Ovary (tissue), 9 donors: Measurements from ENCODE around the gene STX16. TPM values are rescaled to one million over a fixed set of nuclear protein-coding genes. Genes with fewer than 3 reads are reported as not detected.

Source experiments
- DNase-seq, 5 donors: peaks; one replicate each; pipeline ENCODE4 v3.0.0-alpha.2; 2019 to 2020
- H3K27ac ChIP-seq, 2 donors: fragments of 200-600 bp; one replicate each; pipeline versions ENCODE4 v1.5.1 to v1.8.0; 2019 to 2022
- H3K27me3 ChIP-seq: fragments of 200-600 bp; one replicate; pipeline ENCODE4 v1.8.0; 2022
- H3K36me3 ChIP-seq: fragments of 200-600 bp; sonication (generic); one replicate; pipeline ENCODE4 v1.5.1; 2019
- H3K4me1 ChIP-seq: one replicate; pipeline ENCODE4 v1.8.1; 2013; ENCODE audit warnings: mild to moderate bottlenecking, moderate library complexity; ENCODE audit not compliant: insufficient read depth
- H3K4me3 ChIP-seq: fragments of 200-600 bp; sonication (generic); one replicate; pipeline ENCODE4 v1.5.1; 2017
- H3K9me3 ChIP-seq, 2 donors: fragments of 200-600 bp in 1 of 2; sonication (generic) in 1 of 2; one replicate each; pipeline versions ENCODE4 v1.5.1 to v1.8.1; 2013 to 2019; ENCODE audit warnings: mild to moderate bottlenecking in 1 of 2, moderate library complexity in 1 of 2
- EP300 ChIP-seq: sonication (generic); formaldehyde crosslinking; IDR thresholded peaks from one replicate; pipeline ENCODE4 v1.6.1; 2017; ENCODE audit warnings: antibody characterized with exemption
- POLR2A ChIP-seq: fragments of 450-650 bp; IDR thresholded peaks from one replicate; pipeline ENCODE4 v1.6.1; 2017; ENCODE audit warnings: antibody characterized with exemption, mild to moderate bottlenecking, moderate library complexity
- WGBS, 3 donors: extraction: QIAGEN DNeasy Blood & Tissue Kit in 1 of 3; methylation state at CpG; one replicate each; pipeline versions ENCODE4 v1.1.5 to v1.1.7; 2013 to 2017; 5-methylcytosine and 5-hydroxymethylcytosine counted together
- intact Hi-C, 4 donors: fragments of 100-400 bp; cut with DNase I; formaldehyde crosslinking; loops; one replicate each; pipeline versions ENCODE4 v1.11.0 to v1.15.1; 2022 to 2023
- polyA plus RNA-seq, 2 donors: library from polyadenylated mRNA; stranded (reverse); fragments of 200-250 nt in 1 of 2; fragments of 350-450 nt in 1 of 2; fragmentation: Illumina TruSeq in 1 of 2; extraction: RNeasy Lipid Tissue Mini Kit (QIAGEN cat#74804) in 1 of 2; gene quantifications; one replicate each; pipeline ENCODE4 v1.2.3, GENCODE V29; 2013 to 2014
- total RNA-seq, 7 donors: library from RNA; depleted of rRNA in 2 of 7; stranded (reverse); fragments of >200 nt in 2 of 7; fragmentation: NEBNext Ultra II Directional in 3 of 7; extraction: Animal tissue kit (Norgen Biotek cat#: 25700) in 3 of 7; gene quantifications; one replicate each; pipeline versions ENCODE4 v1.1.0 to v1.2.4, GENCODE V29; 2016 to 2023
- TF ChIP-seq, protein P1 (sequence below), 3 donors: fragments of 450-650 bp in 2 of 3; fragments of 200-600 bp in 1 of 3; IDR thresholded peaks; one replicate each; pipeline versions ENCODE4 v1.5.1 to v1.8.0; 2016 to 2022; ENCODE audit warnings: antibody characterized with exemption in 3 of 3, mild to moderate bottlenecking in 1 of 3
- donor health status: DM: no; HTN: no; CAD: no; lungs with moderate emphysema.
- donor health status: DM: no; HTN: no; CAD: no.
- donor health status: Bipolar disorder and iron deficiency.
- donor health status: DM: yes; HTN: yes; CAD: no.
- donor health status: DM: no; HTN: no; CAD: no.
- donor health status: DM: yes; HTN: yes; CAD: no.

The STX16 gene
- total and polyA plus RNA-seq, 9 donors, result 31.9 to 55.8 (median 46.5) TPM

DNA sequence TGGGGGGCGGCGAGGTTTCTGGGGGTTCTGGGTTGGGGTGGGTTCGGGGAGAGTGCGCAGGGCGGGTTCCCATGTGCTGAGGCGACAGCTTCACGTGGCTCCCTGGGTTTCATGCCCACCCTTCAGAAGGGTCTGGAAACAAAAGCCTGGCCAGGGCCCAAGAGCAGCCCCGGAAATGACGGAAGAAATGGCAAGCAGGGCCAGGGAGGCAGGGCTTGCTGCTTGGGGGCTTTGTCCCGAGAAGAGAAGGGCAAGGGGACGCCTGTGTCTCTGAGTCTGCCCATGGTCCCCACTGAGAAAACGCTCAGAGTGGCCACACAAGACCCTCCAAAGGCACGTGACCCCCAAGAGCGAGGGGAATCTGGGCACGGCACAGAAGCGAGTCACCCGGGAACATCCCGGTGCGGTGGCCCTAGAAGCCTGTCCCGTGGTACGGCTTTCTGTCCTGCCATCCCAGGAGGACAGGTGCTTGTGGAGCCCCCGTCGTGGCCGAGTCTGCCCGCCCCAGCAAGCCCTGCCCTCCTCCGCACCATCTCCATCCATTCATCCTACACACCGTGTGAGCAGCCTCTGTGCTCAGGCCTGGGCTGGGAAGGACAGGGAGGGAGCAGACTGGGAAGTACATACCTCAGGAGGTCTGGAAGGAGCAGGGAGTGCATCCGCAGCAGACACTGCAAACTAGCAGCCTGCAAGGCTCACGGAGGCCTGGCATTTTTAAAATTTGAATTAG is 50.5 kb downstream of the STX16 start:
- 92 to 93% (median 92%) methylated on average over 29 of the region's 29 CpGs for WGBS, 3 donors
- Histone ChIP-seq H3K27ac (no peak overlapping the region), H3K4me3 (no peak overlapping the region), H3K4me1 (no peaks in the 10 kb centered on the region), H3K36me3 (no peaks in the 10 kb centered on the region), H3K9me3 (no peaks in the 10 kb centered on the region), H3K27me3 (no peaks in the 10 kb centered on the region)
- intact Hi-C loops, result no loop called here
- peak in 2 of 5 donors; percentile 13 to 33 for DNase-seq
- TF ChIP-seq, protein P1, sequence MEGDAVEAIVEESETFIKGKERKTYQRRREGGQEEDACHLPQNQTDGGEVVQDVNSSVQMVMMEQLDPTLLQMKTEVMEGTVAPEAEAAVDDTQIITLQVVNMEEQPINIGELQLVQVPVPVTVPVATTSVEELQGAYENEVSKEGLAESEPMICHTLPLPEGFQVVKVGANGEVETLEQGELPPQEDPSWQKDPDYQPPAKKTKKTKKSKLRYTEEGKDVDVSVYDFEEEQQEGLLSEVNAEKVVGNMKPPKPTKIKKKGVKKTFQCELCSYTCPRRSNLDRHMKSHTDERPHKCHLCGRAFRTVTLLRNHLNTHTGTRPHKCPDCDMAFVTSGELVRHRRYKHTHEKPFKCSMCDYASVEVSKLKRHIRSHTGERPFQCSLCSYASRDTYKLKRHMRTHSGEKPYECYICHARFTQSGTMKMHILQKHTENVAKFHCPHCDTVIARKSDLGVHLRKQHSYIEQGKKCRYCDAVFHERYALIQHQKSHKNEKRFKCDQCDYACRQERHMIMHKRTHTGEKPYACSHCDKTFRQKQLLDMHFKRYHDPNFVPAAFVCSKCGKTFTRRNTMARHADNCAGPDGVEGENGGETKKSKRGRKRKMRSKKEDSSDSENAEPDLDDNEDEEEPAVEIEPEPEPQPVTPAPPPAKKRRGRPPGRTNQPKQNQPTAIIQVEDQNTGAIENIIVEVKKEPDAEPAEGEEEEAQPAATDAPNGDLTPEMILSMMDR (IDR thresholded peaks at IDR 0.05), result no peak
- TF ChIP-seq EP300 (no peak), POLR2A (no peak)

DNA sequence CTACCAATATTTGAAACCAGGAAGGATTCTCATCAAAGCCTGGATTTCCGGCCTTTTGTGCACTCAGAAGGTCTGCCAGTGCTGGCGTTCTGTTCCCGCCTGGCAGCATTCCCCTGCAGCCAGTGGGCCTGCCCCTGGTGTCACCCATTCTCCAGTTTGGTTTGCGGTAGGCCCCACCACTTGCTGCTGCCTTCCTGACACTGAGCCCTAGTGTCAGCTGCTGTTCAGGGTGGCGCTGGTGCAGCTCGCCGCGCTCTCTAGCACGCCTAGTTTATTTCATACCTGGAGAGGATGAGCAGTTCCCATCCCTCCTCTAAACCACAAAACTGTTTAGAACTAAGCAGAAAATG is 51.1 kb downstream of the STX16 start:
- H3K27me3 ChIP-seq, result no peaks in the 10 kb centered on the region
- intact Hi-C loops, result no loop called here
- no peak overlapping the region for H3K4me3 ChIP-seq
- TF ChIP-seq, protein P1 (IDR thresholded peaks at IDR 0.05), result no peak
- no peak for TF ChIP-seq EP300
- TF ChIP-seq POLR2A, result no peak
- peak in 3 of 5 donors; percentile 3 to 14 (median 7) for DNase-seq
- H3K9me3 ChIP-seq, result no peaks in the 10 kb centered on the region
- no peaks in the 10 kb centered on the region for H3K4me1 ChIP-seq
- no peaks in the 10 kb centered on the region for H3K36me3 ChIP-seq
- no peak overlapping the region for H3K27ac ChIP-seq
- WGBS, 3 donors, result 90 to 92% (median 91%) methylated on average over 9 of the region's 9 CpGs

DNA sequence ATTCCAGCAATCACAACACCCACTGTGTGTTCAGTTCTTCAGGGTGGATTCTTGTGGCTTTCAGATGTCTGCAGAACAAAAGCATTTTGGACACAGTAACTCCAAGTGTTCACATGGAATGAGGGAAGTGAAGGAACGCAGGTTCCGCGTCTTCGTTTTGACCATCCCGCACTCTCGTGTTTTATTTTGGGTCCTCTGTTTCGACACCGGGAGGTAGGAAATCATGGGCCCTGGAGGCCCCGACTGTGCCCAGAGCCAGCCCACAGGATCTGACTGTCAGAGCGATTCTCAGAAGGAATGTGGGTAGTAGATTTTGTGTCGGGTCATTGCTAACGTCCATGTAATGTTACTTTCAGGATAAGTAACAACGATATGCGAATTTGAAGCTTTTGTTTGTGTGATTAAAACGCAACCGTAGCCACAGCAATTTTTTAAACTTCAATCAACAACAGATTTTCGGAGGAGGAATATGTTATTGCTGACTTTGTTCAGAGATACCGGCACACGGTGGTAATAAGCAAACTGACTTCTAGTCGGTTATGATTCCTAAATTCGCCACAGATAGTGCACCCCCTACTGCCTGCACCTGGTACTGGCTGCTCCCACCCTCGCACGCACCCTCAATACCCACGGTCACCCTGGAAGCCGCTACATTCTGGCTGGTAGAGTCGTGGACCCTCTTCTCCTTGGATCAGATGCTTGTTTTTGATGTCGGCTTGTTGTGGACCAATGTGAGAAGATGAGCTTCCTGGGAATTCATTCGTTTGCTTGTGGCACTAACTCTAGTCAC is 52.0 kb downstream of the STX16 start:
- H3K27me3 ChIP-seq, result no peaks in the 10 kb centered on the region
- no peak overlapping the region for H3K4me3 ChIP-seq
- intact Hi-C loops, result no loop called here
- WGBS, 3 donors, result 89 to 95% (median 94%) methylated on average over 28 of the region's 28 CpGs
- peak in 2 of 5 donors; percentile 7 to 22 for DNase-seq
- no peaks in the 10 kb centered on the region for H3K9me3 ChIP-seq
- no peaks in the 10 kb centered on the region for H3K4me1 ChIP-seq
- H3K36me3 ChIP-seq, result no peaks in the 10 kb centered on the region
- TF ChIP-seq POLR2A (no peak), EP300 (no peak)
- TF ChIP-seq, protein P1 (IDR thresholded peaks at IDR 0.05), result no peak
- no peak overlapping the region for H3K27ac ChIP-seq

DNA sequence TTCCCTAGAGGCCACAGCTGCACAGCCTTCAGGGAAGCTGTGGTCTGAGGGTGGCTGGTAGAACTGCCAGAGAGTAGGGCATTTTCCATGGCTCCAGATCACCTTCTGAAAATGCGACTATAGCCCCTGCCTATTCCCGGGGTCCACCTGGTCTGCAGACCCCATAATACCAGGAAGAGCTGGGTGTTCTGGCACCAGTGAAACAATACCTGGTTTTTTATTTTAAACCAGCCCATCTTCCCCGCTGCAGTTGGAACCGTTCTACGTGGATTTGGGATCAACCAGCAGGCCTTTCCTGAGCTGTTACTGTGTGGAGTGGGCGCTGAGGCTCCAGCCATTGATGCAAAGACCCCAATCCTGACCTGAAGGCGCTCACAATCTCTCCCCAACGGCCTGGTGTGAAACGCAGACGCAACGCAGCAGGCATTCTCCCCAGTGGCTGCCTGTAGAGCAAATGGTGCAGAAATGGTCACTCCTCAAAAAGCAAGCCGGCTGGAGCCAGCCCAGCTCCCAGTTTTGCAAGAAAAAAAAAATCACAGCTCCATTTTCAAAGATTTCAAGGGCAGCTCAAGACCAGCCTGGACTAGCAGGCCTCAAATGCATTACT is 52.8 kb downstream of the STX16 start:
- H3K27me3 ChIP-seq, result no peaks in the 10 kb centered on the region
- H3K4me3 ChIP-seq, result no peak overlapping the region
- DNase-seq, result peak in 2 of 5 donors; percentile 4 to 13
- no peaks in the 10 kb centered on the region for H3K4me1 ChIP-seq
- H3K27ac ChIP-seq, result no peak overlapping the region
- intact Hi-C loops, result no loop called here
- WGBS, 3 donors, result 94 to 99% (median 96%) methylated on average over 12 of the region's 12 CpGs
- no peaks in the 10 kb centered on the region for H3K36me3 ChIP-seq
- H3K9me3 ChIP-seq, result no peaks in the 10 kb centered on the region
- TF ChIP-seq EP300 (no peak), POLR2A (no peak)
- TF ChIP-seq, protein P1 (IDR thresholded peaks at IDR 0.05), result no peak
